Measurements from ENCODE around the gene AP1S3. TPM values are rescaled to one million over a fixed set of nuclear protein-coding genes. Genes with fewer than 3 reads are reported as not detected.

The AP1S3 gene
- total RNA-seq, 8 experiments from 2014 or later: 1.1 to 14.7 (median 3.9) TPM

- in situ Hi-C loops (cut with MboI; ENCODE audit: low pct_unique_long_range_greater_than_20kb in 2 of 9, low sequenced_read_pairs in 9 of 9, unreplicated experiment in 9 of 9): no loop called here
- H3K4me1 ChIP-seq (replicated peaks in 1 of 2): no peaks in the 10 kb centered on the region
- WGBS, 10 experiments: 58 to 100% (median 91%) methylated on average over 1 to 2 of the region's 2 CpGs
- no peak overlapping the region for H3K27ac ChIP-seq
- H3K4me3 ChIP-seq: no peak overlapping the region
- ATAC-seq (replicated peaks in 6 of 8): no peak
Observed at GRCh38 chr2:223865907-223866508, 28.6 kb upstream of the AP1S3 start.

- Histone ChIP-seq H3K4me3 (no peak overlapping the region), H3K4me1 (replicated peaks in 1 of 2) (no peaks in the 10 kb centered on the region), H3K27ac (no peak overlapping the region)
- ATAC-seq (replicated peaks in 6 of 8): no peak
- WGBS, 10 experiments: 67 to 100% (median 90%) methylated on average over 1 to 4 of the region's 4 CpGs; no CpG with 5 or more reads in 1 of the 10 experiments
- in situ Hi-C loops (cut with MboI; ENCODE audit: low pct_unique_long_range_greater_than_20kb in 2 of 9, low sequenced_read_pairs in 9 of 9, unreplicated experiment in 9 of 9): no loop called here
Observed at GRCh38 chr2:223865124-223865523, 27.7 kb upstream of the AP1S3 start.

- Histone ChIP-seq H3K4me3 (no peak overlapping the region), H3K4me1 (replicated peaks in 1 of 2) (no peaks in the 10 kb centered on the region), H3K27ac (no peak overlapping the region)
- no peak for ATAC-seq (replicated peaks in 6 of 8)
- WGBS, 10 experiments: 20 to 100% (median 86%) methylated on average over 1 to 2 of the region's 2 CpGs; no CpG with 5 or more reads in 1 of the 10 experiments
- in situ Hi-C loops (cut with MboI; ENCODE audit: low pct_unique_long_range_greater_than_20kb in 2 of 9, low sequenced_read_pairs in 9 of 9, unreplicated experiment in 9 of 9): no loop called here
Observed at GRCh38 chr2:223863491-223863890, 26.1 kb upstream of the AP1S3 start.

- Histone ChIP-seq H3K4me3 (no peak overlapping the region), H3K4me1 (replicated peaks in 1 of 2) (no peaks in the 10 kb centered on the region), H3K27ac (no peak overlapping the region)
- 20 to 100% (median 86%) methylated on average over 1 to 5 of the region's 5 CpGs; no CpG with 5 or more reads in 3 of the 10 experiments for WGBS, 10 experiments
- in situ Hi-C loops (cut with MboI; ENCODE audit: low pct_unique_long_range_greater_than_20kb in 2 of 9, low sequenced_read_pairs in 9 of 9, unreplicated experiment in 9 of 9): no loop called here
- ATAC-seq (replicated peaks in 6 of 8): peak in 2 of 8 experiments; percentile 53 to 86
Observed at GRCh38 chr2:223860809-223861738, 23.7 kb upstream of the AP1S3 start.

GRCh38 chr2:223859070-223859469, 21.7 kb upstream of the AP1S3 start:
- Histone ChIP-seq H3K4me1 (replicated peaks in 1 of 2) (no peaks in the 10 kb centered on the region), H3K27ac (no peak overlapping the region), H3K4me3 (no peak overlapping the region)
- in situ Hi-C loops (cut with MboI; ENCODE audit: low pct_unique_long_range_greater_than_20kb in 2 of 9, low sequenced_read_pairs in 9 of 9, unreplicated experiment in 9 of 9): no loop called here
- WGBS, 10 experiments: 80 to 100% (median 91%) methylated on average over 1 to 3 of the region's 3 CpGs; no CpG with 5 or more reads in 3 of the 10 experiments
- no peak for ATAC-seq (replicated peaks in 6 of 8)

- Histone ChIP-seq H3K4me3 (no peak overlapping the region), H3K27ac (no peak overlapping the region), H3K4me1 (replicated peaks in 1 of 2) (no peaks in the 10 kb centered on the region)
- in situ Hi-C loops (cut with MboI; ENCODE audit: low pct_unique_long_range_greater_than_20kb in 2 of 9, low sequenced_read_pairs in 9 of 9, unreplicated experiment in 9 of 9): no loop called here
- 0 to 100% (median 90%) methylated on average over 1 to 5 of the region's 5 CpGs; no CpG with 5 or more reads in 4 of the 10 experiments for WGBS, 10 experiments
- no peak for ATAC-seq (replicated peaks in 6 of 8)
Observed at GRCh38 chr2:223856584-223856983, 19.2 kb upstream of the AP1S3 start.

- Histone ChIP-seq H3K4me3 (no peak overlapping the region), H3K4me1 (replicated peaks in 1 of 2) (no peaks in the 10 kb centered on the region), H3K27ac (no peak overlapping the region)
- in situ Hi-C loops (cut with MboI; ENCODE audit: low pct_unique_long_range_greater_than_20kb in 2 of 9, low sequenced_read_pairs in 9 of 9, unreplicated experiment in 9 of 9): no loop called here
- ATAC-seq (replicated peaks in 6 of 8): no peak
- 60 to 90% (median 83%) methylated on average over 1 to 2 of the region's 2 CpGs; no CpG with 5 or more reads in 3 of the 10 experiments for WGBS, 10 experiments
Observed at GRCh38 chr2:223856021-223856420, 18.6 kb upstream of the AP1S3 start.

- in situ Hi-C loops (cut with MboI; ENCODE audit: low pct_unique_long_range_greater_than_20kb in 2 of 9, low sequenced_read_pairs in 9 of 9, unreplicated experiment in 9 of 9): no loop called here
- ATAC-seq (replicated peaks in 6 of 8): no peak
- no peaks in the 10 kb centered on the region for H3K4me1 ChIP-seq (replicated peaks in 1 of 2)
- H3K4me3 ChIP-seq: no peak overlapping the region
- H3K27ac ChIP-seq: no peak overlapping the region
- 74 to 100% (median 99%) methylated on average over 1 to 5 of the region's 5 CpGs; no CpG with 5 or more reads in 2 of the 10 experiments for WGBS, 10 experiments
Observed at GRCh38 chr2:223855426-223855825, 18.0 kb upstream of the AP1S3 start.

GRCh38 chr2:223854741-223855140, 17.4 kb upstream of the AP1S3 start:
- Histone ChIP-seq H3K27ac (no peak overlapping the region), H3K4me3 (no peak overlapping the region), H3K4me1 (replicated peaks in 1 of 2) (no peaks in the 10 kb centered on the region)
- no peak for ATAC-seq (replicated peaks in 6 of 8)
- in situ Hi-C loops (cut with MboI; ENCODE audit: low pct_unique_long_range_greater_than_20kb in 2 of 9, low sequenced_read_pairs in 9 of 9, unreplicated experiment in 9 of 9): no loop called here
- 77 to 100% (median 95%) methylated on average over 1 to 2 of the region's 2 CpGs; no CpG with 5 or more reads in 2 of the 10 experiments for WGBS, 10 experiments

GRCh38 chr2:223853425-223853837, 16.0 kb upstream of the AP1S3 start:
- Histone ChIP-seq H3K4me1 (replicated peaks in 1 of 2) (no peaks in the 10 kb centered on the region), H3K27ac (no peak overlapping the region), H3K4me3 (no peak overlapping the region)
- ATAC-seq (replicated peaks in 6 of 8): no peak
- in situ Hi-C loops (cut with MboI; ENCODE audit: low pct_unique_long_range_greater_than_20kb in 2 of 9, low sequenced_read_pairs in 9 of 9, unreplicated experiment in 9 of 9): no loop called here
- 63 to 100% (median 83%) methylated on average over 1 to 3 of the region's 3 CpGs; no CpG with 5 or more reads in 3 of the 10 experiments for WGBS, 10 experiments

GRCh38 chr2:223852281-223852795, 15.0 kb upstream of the AP1S3 start:
- in situ Hi-C loops (cut with MboI; ENCODE audit: low pct_unique_long_range_greater_than_20kb in 2 of 9, low sequenced_read_pairs in 9 of 9, unreplicated experiment in 9 of 9): no loop called here
- no peak for ATAC-seq (replicated peaks in 6 of 8)
- 80 to 100% (median 100%) methylated on average over 1 to 3 of the region's 3 CpGs; no CpG with 5 or more reads in 2 of the 10 experiments for WGBS, 10 experiments
- H3K27ac ChIP-seq: no peak overlapping the region
- H3K4me3 ChIP-seq: no peak overlapping the region
- H3K4me1 ChIP-seq (replicated peaks in 1 of 2): no peaks in the 10 kb centered on the region

GRCh38 chr2:223847410-223847809, 10.0 kb upstream of the AP1S3 start:
- WGBS, 10 experiments: 85 to 100% (median 94%) methylated on average over 2 to 7 of the region's 7 CpGs; no CpG with 5 or more reads in 1 of the 10 experiments
- in situ Hi-C loops (cut with MboI; ENCODE audit: low pct_unique_long_range_greater_than_20kb in 2 of 9, low sequenced_read_pairs in 9 of 9, unreplicated experiment in 9 of 9): no loop called here
- Histone ChIP-seq H3K27ac (no peak overlapping the region), H3K4me3 (no peak overlapping the region), H3K4me1 (replicated peaks in 1 of 2) (no peaks in the 10 kb centered on the region)
- ATAC-seq (replicated peaks in 6 of 8): no peak

GRCh38 chr2:223846515-223846914, 9.1 kb upstream of the AP1S3 start:
- Histone ChIP-seq H3K4me1 (replicated peaks in 1 of 2) (no peaks in the 10 kb centered on the region), H3K4me3 (no peak overlapping the region), H3K27ac (no peak overlapping the region)
- ATAC-seq (replicated peaks in 6 of 8): peak in 5 of 8 experiments; percentile 15 to 98 (median 97)
- in situ Hi-C loops (cut with MboI; ENCODE audit: low pct_unique_long_range_greater_than_20kb in 2 of 9, low sequenced_read_pairs in 9 of 9, unreplicated experiment in 9 of 9): no loop called here
- WGBS, 10 experiments: 20 to 100% (median 94%) methylated on average over 1 of the region's 1 CpG; no CpG with 5 or more reads in 4 of the 10 experiments

Measured in motor neuron (in vitro differentiated cells).